LNCaP clone FGC (cell line): ENCODE results near the gene PPARG.

Experiments used
- DNase-seq: peaks from one replicate; pipeline ENCODE4 v3.0.0-alpha.2; 2011; ENCODE audit warnings: low read depth
- H3K4me3 ChIP-seq: 2 replicates; pipeline ENCODE4 v1.5.1; 2011; ENCODE audit warnings: mild to moderate bottlenecking, low read depth, low read length, control low read depth
- CTCF ChIP-seq: IDR thresholded peaks from 2 replicates; pipeline ENCODE4 v1.5.1; 2012; ENCODE audit warnings: mild to moderate bottlenecking; ENCODE audit not compliant: control insufficient read depth, insufficient read depth; ENCODE audit errors: extremely low read depth

Gene PPARG

GRCh38 chr3:12371525-12372140 is 82.8 kb downstream of the PPARG start:
- no peak for DNase-seq
- no peak for TF ChIP-seq CTCF
- no peak overlapping the region for H3K4me3 ChIP-seq

DNA sequence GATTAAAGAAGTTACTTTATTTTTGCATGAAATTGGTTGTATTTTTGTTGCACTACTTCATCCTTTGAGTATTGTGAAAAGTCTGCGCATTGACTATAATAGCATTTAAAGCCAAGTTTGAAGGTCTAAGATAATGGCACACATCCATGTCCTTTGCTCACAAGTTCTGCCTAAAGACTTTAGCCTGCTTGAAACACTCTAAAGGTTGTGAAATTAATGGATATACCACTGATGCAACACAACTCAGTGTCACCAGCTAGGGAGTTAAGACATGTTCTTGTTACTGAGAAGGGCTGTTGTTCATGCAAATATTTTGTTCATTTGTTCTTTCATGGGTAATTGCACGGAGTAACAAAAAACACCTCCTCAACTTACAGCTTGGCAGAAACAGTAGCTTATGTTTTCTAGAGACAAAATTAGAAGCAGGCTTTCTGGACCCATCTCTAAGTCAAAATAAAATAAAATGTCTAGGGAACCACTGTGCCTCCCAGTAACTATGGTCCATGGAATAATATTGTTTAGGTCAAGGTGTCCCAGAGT is 83.9 kb downstream of the PPARG start:
- H3K4me3 ChIP-seq: no peak overlapping the region
- no peak for TF ChIP-seq CTCF
- no peak for DNase-seq

DNA sequence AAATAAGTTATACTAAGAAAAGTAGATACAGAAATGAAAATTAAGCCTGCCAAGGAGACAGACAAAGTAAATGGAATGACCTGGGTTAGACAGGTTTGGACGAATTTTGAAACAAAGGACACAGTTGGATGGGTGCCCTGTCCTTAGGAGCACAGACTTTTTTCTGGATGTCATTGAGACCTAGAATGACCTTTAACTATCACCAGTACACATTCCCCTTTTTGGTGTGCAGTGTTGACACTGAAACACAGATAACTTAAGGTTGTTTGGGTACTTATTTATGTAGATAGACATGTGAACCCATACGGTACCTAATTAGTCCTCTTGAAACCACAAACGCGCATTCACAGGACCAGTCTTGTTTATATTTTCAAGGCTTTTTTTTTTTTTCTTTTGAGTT is 86.7 kb downstream of the PPARG start:
- TF ChIP-seq CTCF: no peak
- no peak overlapping the region for H3K4me3 ChIP-seq
- DNase-seq: no peak

DNA sequence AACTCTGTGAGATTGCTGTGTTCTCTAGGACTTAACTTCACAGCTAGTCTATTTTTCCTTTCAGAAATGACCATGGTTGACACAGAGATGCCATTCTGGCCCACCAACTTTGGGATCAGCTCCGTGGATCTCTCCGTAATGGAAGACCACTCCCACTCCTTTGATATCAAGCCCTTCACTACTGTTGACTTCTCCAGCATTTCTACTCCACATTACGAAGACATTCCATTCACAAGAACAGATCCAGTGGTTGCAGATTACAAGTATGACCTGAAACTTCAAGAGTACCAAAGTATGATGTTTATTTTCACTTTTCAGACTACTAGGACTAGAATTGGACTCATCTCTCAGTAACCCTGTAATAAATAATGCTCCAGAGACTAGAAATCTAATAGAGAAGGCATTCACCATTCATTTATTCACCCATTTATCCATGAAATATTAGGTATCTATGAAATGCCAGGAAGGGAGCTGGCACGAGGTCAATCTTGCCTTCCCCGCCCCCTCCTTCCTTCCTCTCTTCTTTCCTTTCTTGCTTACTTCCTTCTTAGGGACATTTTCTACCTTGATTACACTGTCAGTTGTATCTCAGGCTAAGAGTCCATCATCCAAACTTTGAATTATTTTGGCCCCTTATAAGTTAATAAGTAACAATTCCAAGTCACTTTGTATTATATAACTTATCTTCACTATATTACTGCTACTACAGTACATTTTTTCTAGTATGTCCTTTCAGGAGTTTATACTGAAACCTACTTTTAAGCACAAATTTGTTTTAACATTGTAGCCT is 91.0 kb downstream of the PPARG start:
- TF ChIP-seq CTCF: no peak
- H3K4me3 ChIP-seq: no peak overlapping the region
- no peak for DNase-seq

DNA sequence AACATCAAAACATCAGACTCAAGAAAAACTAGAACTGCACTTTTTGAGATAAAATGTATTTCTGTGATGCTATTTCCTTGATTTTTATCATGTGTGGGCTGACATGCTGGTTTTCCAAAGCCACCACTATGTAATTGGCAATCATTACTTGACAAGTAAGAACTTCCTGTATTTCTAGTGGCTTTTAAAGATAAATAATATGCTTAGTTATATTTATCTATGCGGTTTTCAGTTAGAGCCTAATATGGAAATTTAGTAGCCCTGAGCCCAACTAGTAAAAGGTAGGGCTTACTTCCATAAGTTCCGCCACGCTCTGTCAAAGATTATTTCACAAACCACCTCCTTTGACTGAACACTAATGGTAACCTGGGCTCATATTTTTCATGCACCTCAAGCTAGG is 91.6 kb downstream of the PPARG start:
- no peak for TF ChIP-seq CTCF
- no peak overlapping the region for H3K4me3 ChIP-seq
- peak; percentile 34 for DNase-seq

DNA sequence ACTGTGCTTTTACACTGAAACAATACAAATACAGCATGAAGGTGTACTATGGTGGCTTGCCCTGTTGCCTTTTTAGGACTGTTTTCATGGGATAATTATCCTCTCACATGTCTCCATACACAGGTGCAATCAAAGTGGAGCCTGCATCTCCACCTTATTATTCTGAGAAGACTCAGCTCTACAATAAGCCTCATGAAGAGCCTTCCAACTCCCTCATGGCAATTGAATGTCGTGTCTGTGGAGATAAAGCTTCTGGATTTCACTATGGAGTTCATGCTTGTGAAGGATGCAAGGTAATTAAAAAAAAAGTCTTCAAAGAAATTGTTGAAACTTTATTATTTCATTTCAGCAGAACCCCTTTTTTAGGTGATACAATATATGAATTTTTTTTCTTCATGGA is 92.3 kb downstream of the PPARG start:
- DNase-seq: no peak
- no peak overlapping the region for H3K4me3 ChIP-seq
- TF ChIP-seq CTCF: no peak

GRCh38 chr3:12383218-12383617 is 94.3 kb downstream of the PPARG start:
- H3K4me3 ChIP-seq: no peak overlapping the region; the same call in 1 of the 2 replicates
- TF ChIP-seq CTCF: no peak
- DNase-seq: peak; percentile 31
